ENCODE data around the gene SRP9.
"Not testable (repeated sequence)": the region's sequence is repeated elsewhere in the genome, so short reads cannot be mapped to it uniquely, and the experiment has no call there.

The SRP9 gene

DNA sequence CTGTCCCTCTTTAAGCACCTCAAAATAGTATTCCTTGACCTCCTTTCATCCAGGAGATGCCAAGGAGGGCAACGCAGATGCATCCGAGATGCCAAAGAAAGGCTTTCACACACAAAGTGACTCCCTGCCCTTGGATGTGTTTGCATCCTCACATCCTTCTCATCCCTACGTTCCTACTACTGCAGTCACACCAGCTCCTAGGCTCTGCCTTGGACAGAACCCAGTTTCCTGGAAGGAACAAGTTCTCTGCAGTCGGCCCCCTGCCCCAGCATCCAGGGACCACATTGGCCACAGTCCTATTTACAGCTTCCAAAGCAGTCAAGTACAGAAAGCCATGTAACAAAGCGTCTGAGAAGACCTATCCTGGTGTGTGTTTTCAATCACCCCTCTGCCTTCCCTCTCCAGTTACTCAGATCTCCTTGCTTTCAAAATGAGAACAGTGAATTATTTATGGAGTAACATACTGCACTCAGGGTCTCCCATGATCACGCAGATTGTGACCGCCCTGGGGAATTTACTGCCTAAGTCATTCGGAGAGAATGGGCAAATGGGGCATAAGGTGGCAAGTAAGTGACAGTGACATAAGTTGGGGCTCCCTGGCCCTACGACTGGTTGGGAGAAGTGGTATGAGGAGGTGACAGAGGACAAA, 21.8 kb upstream of the SRP9 start:
- DNase-seq (ENCODE audit: low spot score), result no peak

DNA sequence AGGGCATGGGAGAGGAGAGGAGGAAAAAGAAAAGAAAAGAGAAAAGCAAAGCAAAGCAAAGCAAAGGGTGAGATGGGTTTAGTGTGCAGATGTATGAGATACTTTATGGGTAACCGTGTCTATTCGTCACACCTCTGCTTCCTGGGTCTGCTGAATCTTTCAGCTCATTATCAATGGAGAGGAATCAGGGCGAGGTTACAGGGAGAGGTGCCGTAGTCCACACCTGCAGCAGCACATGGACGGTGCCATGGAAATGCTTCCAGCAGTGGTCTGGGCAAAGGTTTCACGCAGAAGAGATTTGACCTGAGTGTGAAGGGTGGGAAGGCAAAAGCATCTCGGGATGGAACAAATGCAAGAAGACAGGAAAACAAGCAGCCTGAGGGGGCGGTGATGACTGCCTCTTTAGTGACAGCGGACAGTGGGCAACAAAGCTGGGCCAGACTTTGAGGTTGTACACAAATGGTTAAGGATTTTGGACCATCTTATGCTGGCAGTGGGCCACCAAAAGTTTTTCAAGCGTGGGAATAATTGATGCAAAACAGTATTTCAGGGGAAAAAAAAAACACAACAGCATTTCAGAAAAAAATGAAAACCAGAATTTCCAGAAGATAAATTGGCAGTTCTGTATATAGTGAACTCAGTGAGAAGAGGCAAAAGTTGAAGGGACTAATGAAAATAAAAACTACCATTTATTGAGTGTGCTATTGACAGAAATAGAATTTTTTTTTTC, 19.5 kb upstream of the SRP9 start:
- DNase-seq (ENCODE audit: low spot score), result no peak

DNA sequence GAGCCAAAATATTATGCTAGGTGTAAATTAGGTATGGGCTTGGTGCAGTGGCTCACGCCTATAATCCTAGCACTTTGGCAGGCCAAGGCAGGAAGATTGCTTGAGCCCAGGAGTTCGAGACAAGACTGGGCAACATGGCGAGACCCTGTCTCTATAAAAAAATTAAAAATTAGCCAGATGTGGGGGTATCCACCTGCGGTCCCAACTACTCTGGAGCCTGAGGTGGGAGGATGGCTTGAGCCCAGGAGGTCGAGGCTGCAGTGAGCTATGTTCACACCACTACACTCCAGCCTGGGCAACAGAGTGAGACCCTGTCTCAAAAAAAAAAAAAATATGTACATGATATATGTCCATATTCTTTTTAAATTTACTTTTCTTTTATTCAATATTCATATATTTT, 17.7 kb upstream of the SRP9 start:
- not testable (repeated sequence) for DNase-seq (ENCODE audit: low spot score)

DNA sequence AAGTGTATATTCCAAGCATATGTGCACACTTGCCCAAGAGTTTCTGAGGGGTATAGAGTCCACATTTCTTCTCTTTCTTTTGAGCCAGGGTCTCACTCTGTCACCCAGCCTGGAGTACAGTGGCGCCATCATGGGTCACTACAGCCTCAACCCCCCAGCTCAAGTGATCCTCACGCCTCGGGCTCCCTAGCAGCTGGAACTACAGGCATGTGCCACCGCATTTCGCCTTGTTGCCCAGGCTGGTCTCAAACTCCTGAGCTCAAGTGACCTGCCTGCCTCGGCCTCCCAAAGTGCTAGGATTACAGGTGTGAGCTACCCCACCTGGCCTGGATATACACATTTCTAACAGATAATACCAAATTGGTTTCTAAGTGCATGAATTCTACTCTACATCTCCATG, 17.1 kb upstream of the SRP9 start:
- DNase-seq (ENCODE audit: low spot score), result no peak

DNA sequence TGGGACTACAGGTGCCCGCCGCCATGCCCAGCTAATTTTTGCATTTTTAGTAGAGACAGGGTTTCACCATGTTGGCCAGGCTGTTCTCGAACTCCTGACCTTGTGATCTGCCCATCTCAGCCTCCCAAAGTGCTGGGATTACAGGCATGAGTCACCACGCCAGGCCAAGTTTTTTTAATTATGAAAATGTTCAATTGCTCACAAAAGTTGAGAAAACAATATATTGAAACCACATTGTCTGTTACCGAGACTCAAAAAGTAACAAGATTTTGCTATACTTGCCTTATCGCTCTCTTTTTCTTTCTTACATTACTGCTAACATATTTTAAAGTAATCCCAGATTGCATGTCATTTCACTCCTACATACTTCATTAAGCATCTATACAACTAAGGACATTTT, 16.2 kb upstream of the SRP9 start:
- DNase-seq (ENCODE audit: low spot score), result not testable (repeated sequence)

DNA sequence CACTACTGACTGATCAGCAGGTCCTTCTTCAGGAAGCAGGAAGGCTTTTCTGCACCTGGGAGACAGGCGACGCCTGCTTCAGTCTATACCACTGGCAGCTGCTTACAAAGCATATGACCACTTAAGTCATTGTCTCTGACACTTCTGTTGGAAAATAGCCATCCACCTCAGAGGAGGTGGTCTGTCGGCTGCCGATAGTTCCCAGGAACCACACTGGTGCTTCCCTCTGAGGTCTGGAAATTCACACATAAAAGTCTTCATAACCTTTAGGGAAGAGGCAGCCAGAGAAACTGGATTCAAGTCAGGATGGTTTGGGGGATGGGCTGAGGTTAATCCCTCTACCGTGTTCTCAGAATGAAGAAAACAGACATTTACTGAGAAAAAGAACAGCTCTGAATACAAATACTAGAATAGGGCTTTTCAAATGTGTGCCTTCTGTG, 15.6 kb upstream of the SRP9 start:
- no peak for DNase-seq (ENCODE audit: low spot score)

DNA sequence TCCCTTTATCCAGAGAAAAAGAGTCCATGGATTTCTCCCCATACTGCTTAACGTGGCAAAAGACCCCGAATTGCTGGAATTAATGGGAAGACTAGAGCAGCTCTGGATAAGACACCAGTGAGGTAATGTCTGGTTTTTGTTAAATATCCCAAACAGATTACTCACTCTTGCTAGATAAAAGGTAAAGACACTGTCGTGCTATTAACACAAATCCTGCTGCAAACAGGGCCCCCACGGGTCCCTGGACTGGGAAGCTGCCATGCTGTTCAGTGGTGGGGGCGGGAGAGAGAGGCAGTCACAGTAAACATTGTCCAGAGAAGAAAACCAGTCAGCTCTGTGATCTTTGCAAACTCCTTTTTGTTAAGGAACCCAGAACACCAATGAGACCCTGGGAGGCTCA, 15.2 kb upstream of the SRP9 start:
- no peak for DNase-seq (ENCODE audit: low spot score)

DNA sequence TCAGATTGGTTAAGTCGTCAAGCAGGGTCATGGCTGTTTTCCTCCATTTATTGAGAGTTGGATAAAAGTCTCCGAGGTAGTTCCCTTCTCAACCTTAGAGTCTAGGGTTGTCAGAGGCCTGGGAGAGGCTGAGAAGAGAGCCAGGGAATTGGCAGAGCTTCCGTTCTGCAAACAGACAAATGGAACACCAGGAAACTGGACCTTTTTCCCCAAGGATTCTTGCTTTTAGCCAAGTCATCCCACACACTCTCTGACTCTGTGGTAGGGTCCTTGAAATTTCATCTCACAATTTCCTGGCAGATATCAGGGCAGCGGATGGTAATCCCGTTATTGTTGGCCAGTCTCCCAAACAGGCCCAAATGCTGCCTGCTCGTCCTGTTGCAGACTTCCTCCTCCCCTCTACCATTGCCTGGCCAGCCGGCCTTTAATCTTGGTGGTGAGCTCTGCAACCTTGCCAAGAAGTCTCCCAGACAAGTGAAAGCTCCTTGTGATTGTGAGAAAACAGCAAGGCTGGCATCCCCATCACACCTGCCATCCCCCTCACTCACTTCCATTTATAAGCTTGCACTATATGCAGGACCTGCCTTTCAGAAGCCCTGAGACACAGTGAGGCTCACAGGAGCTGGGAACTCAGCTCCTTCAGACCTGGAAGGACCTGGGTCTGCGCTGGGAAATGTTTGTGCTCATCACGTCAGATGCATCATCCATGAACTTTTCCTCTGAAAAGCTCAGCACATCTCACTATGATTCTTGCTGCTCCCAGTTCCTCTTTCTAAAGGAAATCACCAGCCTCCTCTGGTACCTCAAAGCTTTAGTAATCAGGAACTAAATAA, 13.7 kb upstream of the SRP9 start:
- DNase-seq (ENCODE audit: low spot score), result no peak

DNA sequence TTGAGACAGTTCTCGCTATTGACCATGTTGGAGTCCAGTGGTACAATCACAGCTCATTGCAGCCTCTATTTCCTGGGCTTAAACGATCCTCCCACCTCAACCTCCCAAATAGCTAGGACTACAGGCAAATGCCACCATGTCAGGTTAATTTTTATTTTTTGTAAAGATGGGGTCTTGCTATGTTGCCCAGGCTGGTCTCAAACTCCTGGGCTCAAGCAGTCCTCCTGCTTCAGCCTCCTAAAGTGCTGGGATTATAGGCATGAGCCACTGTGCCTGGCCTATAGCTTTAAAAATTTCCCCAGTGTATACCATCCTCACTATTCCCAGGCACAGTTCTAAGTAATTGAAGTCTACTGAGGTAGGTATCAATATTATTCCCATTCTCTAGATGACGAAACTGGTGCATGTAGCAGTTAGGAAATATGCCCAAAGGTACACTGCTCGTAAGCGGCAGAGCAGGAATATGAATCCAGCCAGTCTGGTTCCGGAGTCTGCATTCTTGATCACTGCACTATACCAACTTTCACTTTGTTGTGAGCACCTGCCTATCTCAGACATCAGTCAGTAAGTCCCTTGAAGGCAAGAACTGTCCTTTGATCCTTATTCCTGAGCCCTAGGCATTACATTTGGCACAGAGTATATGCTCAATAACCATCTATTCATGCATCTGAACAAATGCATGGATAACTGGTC, 11.5 kb upstream of the SRP9 start:
- DNase-seq (ENCODE audit: low spot score), result no peak

DNA sequence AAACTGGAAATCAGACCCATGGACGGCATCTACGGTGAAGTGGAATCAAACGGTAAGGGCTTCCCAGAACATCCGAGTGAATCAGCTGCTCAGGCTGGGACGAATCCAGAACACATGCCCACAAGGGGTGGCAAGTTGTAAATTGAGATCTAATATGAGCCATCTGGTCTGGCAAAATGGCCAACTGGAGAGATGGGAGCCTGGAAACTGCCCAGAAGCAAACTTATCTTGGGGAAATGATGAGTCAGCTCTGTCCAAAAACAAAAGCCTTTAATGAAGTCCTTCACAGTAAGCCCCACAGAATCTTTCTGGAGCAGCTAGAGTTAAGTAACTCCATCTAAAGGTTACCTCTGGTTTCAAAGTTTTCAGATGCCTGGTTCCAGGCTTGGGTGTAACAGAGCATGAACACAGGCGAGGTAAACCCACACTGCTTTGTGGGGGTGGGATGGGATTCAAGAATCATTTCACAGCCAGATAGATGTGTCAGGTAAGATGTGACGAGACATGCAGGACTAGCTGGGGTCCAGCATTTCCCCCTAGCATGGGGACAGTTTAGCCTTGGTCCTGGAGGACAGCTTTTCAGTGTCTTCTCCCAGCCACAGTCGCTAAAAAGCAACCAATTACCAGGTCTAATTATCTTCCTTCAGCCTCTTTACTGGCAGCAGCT, 10.5 kb upstream of the SRP9 start:
- DNase-seq (ENCODE audit: low spot score), result no peak

DNA sequence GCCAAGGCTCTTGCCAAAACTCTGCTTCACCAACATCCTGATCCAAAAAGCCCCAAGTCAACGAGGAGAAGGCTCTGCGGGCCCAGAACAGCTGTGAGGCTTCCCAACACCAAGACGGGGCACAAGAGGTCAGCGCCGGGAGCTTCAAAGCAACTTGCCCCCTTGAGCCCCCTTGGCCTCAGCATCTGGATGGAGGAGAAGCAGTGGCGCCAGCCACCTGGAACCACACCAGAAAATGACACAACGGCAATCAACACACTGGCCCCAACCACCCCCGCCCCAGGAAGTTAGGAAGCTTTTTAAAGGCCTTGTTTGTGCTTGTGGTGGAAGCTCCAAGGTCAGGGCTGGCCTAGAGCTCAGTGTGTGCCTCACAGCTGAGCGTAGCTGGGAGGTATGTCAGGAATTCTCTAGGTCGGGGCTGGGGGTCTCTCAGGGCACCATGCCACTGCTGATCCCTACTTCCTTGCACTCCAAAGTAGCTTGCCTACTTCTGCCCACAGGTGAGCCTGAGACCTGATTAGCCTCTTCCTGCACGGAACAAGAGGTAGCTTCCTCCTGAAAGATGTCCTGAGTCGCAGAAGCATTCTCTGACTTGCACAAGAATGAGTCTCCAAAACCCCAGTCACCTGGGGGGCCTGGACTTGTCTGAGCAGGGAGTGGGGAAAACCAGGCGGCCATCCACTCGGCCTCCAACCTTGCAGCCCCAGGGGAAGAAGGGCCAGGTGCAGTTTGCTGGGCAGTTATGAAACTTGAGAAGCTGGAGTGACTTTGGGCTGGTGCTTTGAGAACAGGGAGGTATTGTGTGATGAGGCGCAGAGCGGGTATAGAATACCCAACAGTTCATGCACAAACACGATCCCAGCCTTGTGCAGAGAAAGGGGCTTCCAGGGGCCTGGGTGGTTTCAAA, 9.7 kb upstream of the SRP9 start:
- no peak for DNase-seq (ENCODE audit: low spot score)

DNA sequence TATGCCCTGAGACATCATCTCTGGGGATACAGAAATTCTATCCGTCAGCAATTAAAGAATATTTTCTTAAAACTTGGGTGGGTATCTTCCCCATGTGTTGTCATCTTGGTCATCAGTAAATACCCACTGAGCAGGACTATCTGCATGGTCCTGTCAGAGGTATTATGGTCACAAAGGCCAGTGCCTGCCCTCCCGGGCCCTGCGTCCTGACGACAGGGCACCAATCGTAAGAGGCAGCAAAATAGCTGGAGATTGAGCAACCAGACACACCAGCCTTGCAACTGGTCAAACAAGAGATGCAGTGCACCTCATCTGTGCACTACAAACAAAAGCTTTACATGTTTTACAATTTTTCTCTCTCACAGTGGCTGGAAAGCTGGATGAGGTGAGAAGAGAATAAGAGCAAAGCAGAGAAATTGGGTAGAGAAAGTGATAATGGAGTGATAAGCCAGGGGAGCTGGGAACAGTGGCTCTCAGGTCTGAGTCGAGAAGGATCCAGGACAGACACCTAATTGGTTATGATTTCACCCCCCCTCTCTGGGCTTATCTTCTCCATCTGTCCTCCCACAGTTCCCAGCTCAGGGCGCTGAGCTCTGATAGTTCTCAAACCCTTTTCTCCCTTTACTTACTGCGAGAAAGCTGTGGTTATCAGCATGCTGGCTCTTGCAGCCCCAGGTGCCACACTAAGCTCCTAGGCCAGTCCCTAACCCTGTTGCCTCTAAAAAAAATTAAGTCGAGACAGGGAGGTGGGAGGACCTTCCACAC, 8.8 kb upstream of the SRP9 start:
- no peak for DNase-seq (ENCODE audit: low spot score)

DNA sequence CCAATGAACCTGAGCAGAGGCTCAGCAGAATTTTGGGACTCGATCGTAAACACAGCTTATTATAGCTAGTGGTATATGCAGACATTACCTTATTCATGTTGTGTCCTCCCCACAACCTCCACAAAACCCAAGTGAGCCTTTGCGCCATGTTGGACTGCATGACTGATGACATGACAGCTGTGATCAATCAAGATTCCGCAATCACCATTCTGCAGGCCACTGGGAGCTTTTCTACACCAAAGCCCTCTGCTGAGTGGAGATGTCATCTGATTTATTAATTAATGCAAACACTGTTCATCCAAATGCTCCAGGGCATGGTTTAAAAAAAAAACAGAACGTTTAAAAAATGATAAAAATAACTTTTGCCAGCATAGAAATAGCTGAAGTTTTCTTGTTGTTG, 7.9 kb upstream of the SRP9 start:
- DNase-seq (ENCODE audit: low spot score), result no peak

DNA sequence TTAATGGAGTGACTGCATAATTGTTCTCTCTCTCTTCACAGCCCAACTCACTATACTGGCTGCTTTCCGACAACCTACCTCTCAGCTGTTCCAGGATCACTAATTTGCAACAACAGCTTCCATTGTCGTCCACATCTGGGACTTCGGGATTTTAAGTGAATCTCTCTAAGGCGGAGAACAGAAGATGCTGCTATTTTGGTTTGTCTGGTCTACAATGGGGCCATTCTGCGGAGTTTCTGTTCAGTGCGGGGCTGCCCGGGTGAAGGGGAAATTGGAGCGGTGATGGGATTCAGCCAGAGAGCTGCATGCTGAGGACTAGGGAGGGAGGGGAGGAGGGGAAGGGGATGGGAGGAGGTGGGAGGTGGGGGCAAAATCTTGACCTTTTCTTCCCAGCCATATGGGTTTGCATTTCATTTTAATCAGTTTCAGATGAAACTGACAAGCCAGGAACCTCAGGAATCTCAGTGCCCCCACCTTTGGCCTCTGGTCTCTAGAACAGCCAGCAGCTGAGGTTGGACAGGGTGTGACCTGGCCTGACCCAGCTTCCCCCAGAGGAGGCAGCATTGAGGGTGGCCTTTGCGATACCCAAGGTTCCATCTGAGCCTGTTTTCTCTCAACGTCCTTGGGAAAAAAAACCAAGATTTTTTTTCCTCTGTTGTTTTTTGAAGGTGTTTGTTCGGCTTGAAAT, 6.9 kb upstream of the SRP9 start:
- DNase-seq (ENCODE audit: low spot score), result no peak

DNA sequence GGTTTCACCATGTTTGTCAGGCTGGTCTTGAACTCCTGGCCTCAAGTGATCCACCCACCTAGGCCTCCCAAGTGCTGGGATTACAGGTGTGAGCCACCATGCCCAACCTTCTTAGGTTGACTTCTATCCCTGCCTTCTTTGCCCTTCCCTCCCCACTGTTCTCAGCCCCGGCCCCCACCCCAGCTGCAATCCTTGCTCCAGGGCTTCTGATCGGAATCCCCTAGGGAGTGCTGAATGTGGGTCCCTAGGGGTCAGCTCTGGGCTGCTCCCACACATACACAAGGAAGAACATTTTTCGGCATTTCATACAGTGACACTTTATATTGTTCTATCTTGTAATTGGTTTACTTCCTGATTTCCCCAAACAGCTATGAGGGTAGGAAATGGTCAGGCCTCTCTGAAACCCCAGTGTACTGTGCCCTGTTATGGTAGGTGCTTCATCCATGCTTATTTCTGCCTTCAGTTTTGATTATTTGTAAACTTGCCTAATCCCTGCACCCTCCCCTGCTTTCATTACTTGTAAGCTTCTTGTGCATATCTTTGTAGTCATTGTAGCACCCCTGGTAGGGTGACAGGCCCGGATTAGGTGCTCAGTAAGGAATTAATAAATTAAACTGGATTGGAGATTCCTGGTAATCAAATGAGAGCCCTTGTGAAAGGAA, 5.8 kb upstream of the SRP9 start:
- no peak for DNase-seq (ENCODE audit: low spot score)

DNA sequence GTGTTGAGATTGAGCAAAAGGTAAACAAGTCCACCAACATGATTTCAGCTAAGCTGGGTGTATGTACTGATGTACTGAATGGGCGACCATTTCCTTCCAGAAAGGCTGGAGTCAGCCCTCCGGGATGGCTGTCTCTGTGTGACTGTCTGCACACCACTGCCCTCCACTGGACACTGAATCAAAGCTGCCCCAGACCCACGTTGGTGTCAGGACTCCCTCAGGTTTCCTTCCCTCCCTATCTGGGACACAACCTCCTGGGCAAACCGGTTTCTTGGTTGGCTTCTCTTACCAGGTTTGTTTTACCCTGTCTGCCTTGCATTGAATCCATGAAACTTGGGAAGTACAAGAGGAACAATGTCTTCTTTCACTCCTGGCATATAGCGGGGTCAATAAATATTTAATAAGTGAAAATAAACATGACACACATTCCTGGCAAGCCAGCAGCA, 5.3 kb upstream of the SRP9 start:
- peak; percentile 40 for DNase-seq (ENCODE audit: low spot score)

DNA sequence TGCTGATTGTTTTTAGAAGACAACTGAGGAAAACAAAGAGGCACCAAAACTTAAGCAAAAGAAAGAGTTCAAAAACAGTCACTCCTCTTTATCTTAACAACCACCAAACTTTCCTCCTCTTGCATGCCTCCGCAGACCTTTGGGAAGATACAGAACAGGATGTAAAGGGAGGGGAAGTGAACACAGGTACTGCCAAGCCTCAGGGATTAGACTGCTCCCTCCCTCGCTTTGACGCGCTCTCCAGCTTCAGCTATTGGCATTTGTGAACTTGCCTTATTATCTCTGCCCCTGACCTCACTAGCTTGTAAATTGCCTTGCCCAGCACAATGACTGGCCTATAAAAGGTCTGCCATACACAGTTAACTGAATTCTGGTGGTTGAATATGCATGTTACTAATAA, 4.8 kb upstream of the SRP9 start:
- DNase-seq (ENCODE audit: low spot score), result no peak

DNA sequence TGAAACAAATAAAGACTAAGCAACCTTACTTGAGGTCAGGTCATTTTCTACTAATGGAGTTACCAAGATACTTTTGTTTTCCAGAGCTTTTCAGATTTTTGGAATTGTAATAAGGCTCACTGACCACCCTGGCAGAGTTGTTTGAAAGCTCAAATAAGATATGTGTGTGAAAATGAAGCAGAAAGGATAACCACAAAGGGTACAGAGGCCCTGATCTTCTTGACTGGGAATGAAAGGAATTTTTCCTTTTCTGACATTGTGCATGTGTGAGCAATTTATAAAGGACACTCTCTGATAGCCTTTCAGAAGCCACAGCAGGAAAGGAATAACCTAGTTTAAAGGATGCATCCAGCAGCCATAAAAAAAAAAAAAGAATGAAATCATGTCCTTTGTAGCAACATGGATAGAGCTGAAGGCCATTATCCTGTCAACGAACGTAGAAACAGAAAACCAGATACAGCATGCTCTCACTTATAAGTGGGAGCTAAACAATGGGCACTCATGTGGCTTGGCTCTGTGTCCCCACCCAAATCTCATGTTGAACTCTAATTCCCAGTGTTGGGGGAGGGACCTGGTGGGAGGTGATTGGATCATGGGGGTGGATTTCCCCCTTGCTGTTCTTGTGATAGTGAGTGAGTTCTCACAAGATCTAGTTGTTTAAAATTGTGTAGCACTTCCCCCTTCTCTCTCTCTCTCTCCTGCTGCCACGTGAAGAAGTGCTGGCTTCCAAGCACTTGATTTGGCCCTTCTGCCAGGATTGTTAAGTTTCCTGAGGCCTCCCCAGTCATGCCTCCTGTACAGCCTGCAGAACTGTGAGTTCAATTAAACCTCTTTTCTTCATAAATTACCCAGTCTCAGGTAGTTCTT, 3.1 kb upstream of the SRP9 start:
- no peak for DNase-seq (ENCODE audit: low spot score)

All from hematopoietic multipotent progenitor cell treated with erythropoietin and hydrocortisone succinate and interleukin-3 and kit ligand, for 17 days (in vitro differentiated cells).